ENCODE data around the gene APOBEC3A. TPM values are rescaled to one million over a fixed set of nuclear protein-coding genes. Genes with fewer than 3 reads are reported as not detected.
"Not testable (repeated sequence)": the region's sequence is repeated elsewhere in the genome, so short reads cannot be mapped to it uniquely, and the experiment has no call there.

The APOBEC3A gene
- total and polyA plus RNA-seq, 5 experiments from 2014 or later: not detected

- H3K4me3 Mint-ChIP-seq, H3K36me3 Mint-ChIP-seq, DNase-seq, H3K9me3 Mint-ChIP-seq, ATAC-seq, POLR2A ChIA-PET: not testable (repeated sequence)
- Mint-ChIP-seq H3K4me1 (peaks cover 6 to 12% (median 9%) of the 10 kb centered on the region in 4 donors), H3K27me3 (peaks cover 4 to 28% (median 10%) of the 10 kb centered on the region in 5 donors), H3K27ac (peak overlapping the region in 3 of 10 donors; percentile 5 to 77 (median 74))
These were observed 35.5 kb downstream of the APOBEC3A start for GRCh38 chr22:38992871-38993371.

- H3K27ac Mint-ChIP-seq: no peak overlapping the region
- no peaks in the 10 kb centered on the region for H3K36me3 Mint-ChIP-seq
- no peak for ATAC-seq
- no peak for DNase-seq
- POLR2A ChIA-PET: interaction anchor here (0.6 kb wide), 1 partner anchor 39 kb away, joined by 4 read pairs; no protein-coding TSS in a partner anchor
- H3K27me3 Mint-ChIP-seq: peaks cover 8 to 28% (median 13%) of the 10 kb centered on the region in 5 donors
- H3K4me3 Mint-ChIP-seq: no peak overlapping the region
- H3K4me1 Mint-ChIP-seq: peaks cover 0 to 6% (median 1%) of the 10 kb centered on the region in 4 donors
- H3K9me3 Mint-ChIP-seq: peaks cover 0 to 11% (median 0%) of the 10 kb centered on the region in 9 donors
These were observed 38.7 kb downstream of the APOBEC3A start for GRCh38 chr22:38996105-38996504.

- H3K9me3 Mint-ChIP-seq: peaks cover 0 to 11% (median 0%) of the 10 kb centered on the region in 9 donors
- DNase-seq (no peak), ATAC-seq (no peak)
- H3K36me3 Mint-ChIP-seq: no peaks in the 10 kb centered on the region
- peak overlapping the region in 1 of 10 donors; percentile 29 for H3K27ac Mint-ChIP-seq
- H3K4me3 Mint-ChIP-seq: no peak overlapping the region
- H3K4me1 Mint-ChIP-seq: peaks cover 2 to 6% (median 3%) of the 10 kb centered on the region in 4 donors
- POLR2A ChIA-PET: no interaction called here
- H3K27me3 Mint-ChIP-seq: peaks cover 8 to 28% (median 13%) of the 10 kb centered on the region in 5 donors
These were observed 40.1 kb downstream of the APOBEC3A start for GRCh38 chr22:38997518-38997917.

- peak; percentile 91 to 95 for ATAC-seq
- DNase-seq: peak; percentile 45 to 83 (median 67)
- peak overlapping the region in 1 of 10 donors; percentile 14 for H3K4me3 Mint-ChIP-seq
- no peaks in the 10 kb centered on the region for H3K36me3 Mint-ChIP-seq
- H3K4me1 Mint-ChIP-seq: peaks cover 5 to 18% (median 12%) of the 10 kb centered on the region in 4 donors
- peaks cover 0 to 6% (median 0%) of the 10 kb centered on the region in 9 donors for H3K9me3 Mint-ChIP-seq
- POLR2A ChIA-PET: interaction anchor here (0.6 to 3.7 kb wide), 13 partner anchors 10 to 316 kb away, joined by 3 to 30 read pairs (median 3); partner anchors contain the start of gene RPL3
- H3K27me3 Mint-ChIP-seq: peaks cover 0 to 3% (median 0%) of the 10 kb centered on the region in 5 donors
- H3K27ac Mint-ChIP-seq: peak overlapping the region in 7 of 10 donors; percentile 0 to 75 (median 37)
These were observed 45.8 kb downstream of the APOBEC3A start for GRCh38 chr22:39003165-39003638.

- no peaks in the 10 kb centered on the region for H3K9me3 Mint-ChIP-seq
- no peak for ATAC-seq
- peak overlapping the region in 1 of 10 donors; percentile 11 for H3K27ac Mint-ChIP-seq
- no peak overlapping the region for H3K4me3 Mint-ChIP-seq
- POLR2A ChIA-PET: no interaction called here
- no peaks in the 10 kb centered on the region for H3K36me3 Mint-ChIP-seq
- H3K27me3 Mint-ChIP-seq: no peaks in the 10 kb centered on the region
- peaks cover 8 to 18% (median 13%) of the 10 kb centered on the region in 4 donors for H3K4me1 Mint-ChIP-seq
- no peak for DNase-seq
These were observed 49.8 kb downstream of the APOBEC3A start for GRCh38 chr22:39007177-39007576.

GRCh38 chr22:39008271-39008850, 51.0 kb downstream of the APOBEC3A start:
- H3K4me3 Mint-ChIP-seq, H3K27me3 Mint-ChIP-seq, DNase-seq, ATAC-seq, H3K27ac Mint-ChIP-seq, H3K9me3 Mint-ChIP-seq, H3K36me3 Mint-ChIP-seq: not testable (repeated sequence)
- POLR2A ChIA-PET: interaction anchor here (0.5 kb wide), 1 partner anchor 117 kb away, joined by 4 read pairs; no protein-coding TSS in a partner anchor
- H3K4me1 Mint-ChIP-seq: peaks cover 5 to 20% (median 13%) of the 10 kb centered on the region in 4 donors

- no peaks in the 10 kb centered on the region for H3K27me3 Mint-ChIP-seq
- H3K27ac Mint-ChIP-seq: peak overlapping the region in 3 of 10 donors; percentile 6 to 73 (median 62)
- DNase-seq: no peak
- no peaks in the 10 kb centered on the region for H3K9me3 Mint-ChIP-seq
- H3K4me3 Mint-ChIP-seq: no peak overlapping the region
- POLR2A ChIA-PET: interaction anchor here (0.5 kb wide), 1 partner anchor 407 kb away, joined by 3 read pairs; no protein-coding TSS in a partner anchor
- H3K4me1 Mint-ChIP-seq: peaks cover 11 to 37% (median 27%) of the 10 kb centered on the region in 4 donors
- H3K36me3 Mint-ChIP-seq: no peaks in the 10 kb centered on the region
- ATAC-seq: no peak
These were observed 53.5 kb downstream of the APOBEC3A start for GRCh38 chr22:39010946-39011345.

Other genes with a start within 250 kb of the APOBEC3A start
- 1,000 to 10,000 TPM; 1,061 to 1,073 TPM for gene SUN2, start 201.6 kb upstream of the APOBEC3A start, total RNA-seq
- gene SUN2, start 201.6 kb upstream of the APOBEC3A start, polyA plus RNA-seq: 100 to 1,000 TPM; 491 to 802 (median 518) TPM
- 10 to 100 TPM in 1 of 2 experiments, 1 to 10 TPM in 1; 9.3 to 11.5 TPM for gene DNAL4, start 163.5 kb upstream of the APOBEC3A start, total RNA-seq
- gene DNAL4, start 163.5 kb upstream of the APOBEC3A start, polyA plus RNA-seq: 10 to 100 TPM; 11.2 to 14.7 (median 13.1) TPM
- 10 to 100 TPM; 11.3 to 12.6 TPM for gene NPTXR, start 113.6 kb upstream of the APOBEC3A start, total RNA-seq
- gene NPTXR, start 113.6 kb upstream of the APOBEC3A start, polyA plus RNA-seq: 1 to 10 TPM in 1 of 3 donors, under 1 TPM in 2; 0.73 to 1.1 (median 0.87) TPM
- gene CBX6, start 85.4 kb upstream of the APOBEC3A start, total RNA-seq: 10 to 100 TPM; 66.7 TPM
- gene CBX6, start 85.4 kb upstream of the APOBEC3A start, polyA plus RNA-seq: 1 to 10 TPM; 5.8 to 6.5 (median 6.4) TPM
- under 1 TPM in 1 of 2 experiments, not detected in 1; 0.47 TPM for gene APOBEC3B, start 24.7 kb downstream of the APOBEC3A start, total RNA-seq
- under 1 TPM in 1 of 3 donors, not detected in 2; 0.14 TPM for gene APOBEC3B, start 24.7 kb downstream of the APOBEC3A start, polyA plus RNA-seq
- 10 to 100 TPM; 24.3 to 26.9 TPM for gene APOBEC3C, start 56.6 kb downstream of the APOBEC3A start, total RNA-seq
- 100 to 1,000 TPM in 1 of 3 donors, 10 to 100 TPM in 2; 64.7 to 119 (median 66.5) TPM for gene APOBEC3C, start 56.6 kb downstream of the APOBEC3A start, polyA plus RNA-seq
- 10 to 100 TPM in 1 of 2 experiments, 1 to 10 TPM in 1; 9.6 to 11.0 TPM for gene APOBEC3D, start 63.5 kb downstream of the APOBEC3A start, total RNA-seq
- gene APOBEC3D, start 63.5 kb downstream of the APOBEC3A start, polyA plus RNA-seq: 1 to 10 TPM; 5.2 to 7.1 (median 6.0) TPM
- 10 to 100 TPM; 22.2 to 24.3 TPM for gene APOBEC3F, start 83.3 kb downstream of the APOBEC3A start, total RNA-seq
- 10 to 100 TPM in 1 of 3 donors, 1 to 10 TPM in 2; 7.0 to 10.1 (median 8.4) TPM for gene APOBEC3F, start 83.3 kb downstream of the APOBEC3A start, polyA plus RNA-seq
- gene APOBEC3G, start 119.7 kb downstream of the APOBEC3A start, total RNA-seq: 10 to 100 TPM; 24.3 to 27.4 TPM
- gene APOBEC3G, start 119.7 kb downstream of the APOBEC3A start, polyA plus RNA-seq: 100 to 1,000 TPM in 1 of 3 donors, 10 to 100 TPM in 2; 30.6 to 113 (median 38.7) TPM
- gene APOBEC3H, start 139.6 kb downstream of the APOBEC3A start, total RNA-seq: under 1 TPM in 1 of 2 experiments, not detected in 1; 0.55 TPM
- gene APOBEC3H, start 139.6 kb downstream of the APOBEC3A start, polyA plus RNA-seq: 1 to 10 TPM in 1 of 3 donors, not detected in 2; 3.2 TPM
- 100 to 1,000 TPM; 131 to 133 TPM for gene CBX7, start 195.1 kb downstream of the APOBEC3A start, total RNA-seq
- 10 to 100 TPM; 19.1 to 23.1 (median 19.5) TPM for gene CBX7, start 195.1 kb downstream of the APOBEC3A start, polyA plus RNA-seq